Duodenal mucosa (tissue), 2 donors: ENCODE results near the gene NR2C2.

Source experiments
- H3K27ac ChIP-seq: one replicate; pipeline ENCODE4 v1.7.0; 2013; ENCODE audit warnings: low read depth, low read length
- H3K27me3 ChIP-seq, 2 donors: one replicate each; pipeline ENCODE4 v1.7.0; 2013; ENCODE audit warnings: low read length in 2 of 2, control low read depth in 1 of 2; ENCODE audit not compliant: insufficient read depth in 2 of 2, control insufficient read depth in 1 of 2
- H3K36me3 ChIP-seq, 2 donors: one replicate each; pipeline ENCODE4 v1.7.0; 2013; ENCODE audit warnings: low read length in 2 of 2, control low read depth in 1 of 2; ENCODE audit not compliant: insufficient read depth in 2 of 2, control insufficient read depth in 1 of 2
- H3K4me1 ChIP-seq, 2 donors: one replicate each; pipeline ENCODE4 v1.7.0; 2013; ENCODE audit warnings: low read length in 2 of 2, control low read depth in 1 of 2; ENCODE audit not compliant: insufficient read depth in 2 of 2, control insufficient read depth in 1 of 2
- H3K4me3 ChIP-seq, 2 donors: one replicate each; pipeline ENCODE4 v1.7.0; 2013; ENCODE audit warnings: low read length in 2 of 2, low read depth in 1 of 2
- H3K9ac ChIP-seq, 2 donors: one replicate each; pipeline ENCODE4 v1.7.0; 2013; ENCODE audit warnings: low read length in 2 of 2, low read depth in 1 of 2
- H3K9me3 ChIP-seq, 2 donors: one replicate each; pipeline ENCODE4 v1.7.0; 2013; ENCODE audit warnings: low read length in 2 of 2, control low read depth in 1 of 2; ENCODE audit not compliant: control insufficient read depth in 1 of 2

Gene NR2C2

GRCh38 chr3:14907043-14907966 is 40.1 kb upstream of the NR2C2 start:
- Histone ChIP-seq H3K4me1 (peaks cover 6 to 19% of the 10 kb centered on the region in 2 donors), H3K9me3 (peaks cover 3 to 7% of the 10 kb centered on the region in 2 donors), H3K27ac (no peak overlapping the region)

GRCh38 chr3:14909250-14909649 is 38.1 kb upstream of the NR2C2 start:
- H3K27me3 ChIP-seq, result no peaks in the 10 kb centered on the region
- H3K9ac ChIP-seq, result no peak overlapping the region
- no peak overlapping the region for H3K4me3 ChIP-seq
- H3K36me3 ChIP-seq, result peaks cover 16 to 17% of the 10 kb centered on the region in 2 donors
- peaks cover 6 to 19% of the 10 kb centered on the region in 2 donors for H3K4me1 ChIP-seq
- H3K9me3 ChIP-seq, result peaks cover 3 to 7% of the 10 kb centered on the region in 2 donors
- no peak overlapping the region for H3K27ac ChIP-seq

More at GRCh38 chr3:14907043-14907966, 40.1 kb upstream of the NR2C2 start:
- Histone ChIP-seq H3K9ac (no peak overlapping the region), H3K4me3 (no peak overlapping the region), H3K27me3 (no peaks in the 10 kb centered on the region), H3K36me3 (peaks cover 15 to 16% of the 10 kb centered on the region in 2 donors)

DNA sequence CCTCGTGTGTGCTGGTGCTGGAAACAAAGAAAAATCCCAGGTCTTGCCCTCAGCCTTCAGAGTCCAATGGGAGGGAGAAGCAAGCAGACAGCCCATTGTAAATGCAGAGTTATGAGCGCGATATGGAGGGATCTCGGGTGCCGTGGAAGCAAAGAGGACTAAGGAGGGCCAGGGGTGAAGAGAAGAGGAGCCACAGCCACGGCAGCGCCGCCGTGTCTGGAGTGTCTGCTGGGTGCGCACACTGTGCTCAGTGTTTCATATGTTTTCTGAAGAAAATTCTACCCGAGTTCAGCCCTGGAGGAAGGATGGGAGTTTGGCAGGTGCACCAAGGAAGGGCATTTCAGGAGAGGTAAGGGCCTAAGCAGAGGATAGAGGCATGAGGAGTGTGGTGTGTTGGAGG is 35.7 kb upstream of the NR2C2 start:
- no peak overlapping the region for H3K4me3 ChIP-seq
- H3K4me1 ChIP-seq, result peaks cover 6 to 15% of the 10 kb centered on the region in 2 donors

GRCh38 chr3:14913071-14913925 is 34.1 kb upstream of the NR2C2 start:
- Histone ChIP-seq H3K27me3 (no peaks in the 10 kb centered on the region), H3K4me1 (no peaks in the 10 kb centered on the region), H3K27ac (no peak overlapping the region), H3K9ac (no peak overlapping the region), H3K9me3 (no peaks in the 10 kb centered on the region), H3K4me3 (no peak overlapping the region), H3K36me3 (peaks cover 3 to 15% of the 10 kb centered on the region in 2 donors)

More for the DNA sequence above, 35.7 kb upstream of the NR2C2 start:
- H3K27me3 ChIP-seq, result no peaks in the 10 kb centered on the region
- H3K9me3 ChIP-seq, result no peaks in the 10 kb centered on the region
- H3K9ac ChIP-seq, result no peak overlapping the region
- no peak overlapping the region for H3K27ac ChIP-seq
- peaks cover 0 to 10% of the 10 kb centered on the region in 2 donors for H3K36me3 ChIP-seq

GRCh38 chr3:14913926-14914778 is 33.2 kb upstream of the NR2C2 start:
- Histone ChIP-seq H3K9me3 (no peaks in the 10 kb centered on the region), H3K4me3 (no peak overlapping the region), H3K27ac (no peak overlapping the region), H3K36me3 (peaks cover 4 to 15% of the 10 kb centered on the region in 2 donors), H3K9ac (no peak overlapping the region), H3K4me1 (no peaks in the 10 kb centered on the region), H3K27me3 (no peaks in the 10 kb centered on the region)

DNA sequence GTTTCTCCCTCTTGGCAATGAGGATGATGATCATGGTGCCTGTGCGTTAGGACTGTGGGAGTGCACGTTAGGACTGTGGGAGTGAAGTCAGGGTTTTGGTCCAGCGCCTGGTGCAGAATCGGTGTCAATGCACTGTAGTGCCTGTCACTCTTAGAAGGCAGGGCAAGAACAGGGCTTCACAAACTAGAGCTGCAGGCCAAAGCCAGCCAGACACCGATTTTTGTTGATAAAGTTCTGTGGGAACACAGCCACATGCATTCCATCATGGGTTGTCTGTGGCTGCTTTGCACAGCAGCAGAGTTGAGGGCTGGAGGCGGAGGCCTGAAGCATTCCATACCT is 32.6 kb upstream of the NR2C2 start:
- H3K9me3 ChIP-seq, result no peaks in the 10 kb centered on the region
- no peaks in the 10 kb centered on the region for H3K4me1 ChIP-seq
- no peak overlapping the region for H3K27ac ChIP-seq
- peaks cover 4 to 15% of the 10 kb centered on the region in 2 donors for H3K36me3 ChIP-seq
- no peak overlapping the region for H3K4me3 ChIP-seq
- H3K27me3 ChIP-seq, result no peaks in the 10 kb centered on the region
- no peak overlapping the region for H3K9ac ChIP-seq

- Histone ChIP-seq H3K27ac (no peak overlapping the region), H3K4me1 (peaks cover 0 to 4% of the 10 kb centered on the region in 2 donors), H3K4me3 (no peak overlapping the region), H3K36me3 (peaks cover 4 to 15% of the 10 kb centered on the region in 2 donors), H3K27me3 (no peaks in the 10 kb centered on the region), H3K9me3 (no peaks in the 10 kb centered on the region), H3K9ac (no peak overlapping the region)
These were observed 31.7 kb upstream of the NR2C2 start for GRCh38 chr3:14915636-14916222.

GRCh38 chr3:14918356-14918860 is 29.0 kb upstream of the NR2C2 start:
- H3K9me3 ChIP-seq, result no peaks in the 10 kb centered on the region
- no peak overlapping the region for H3K4me3 ChIP-seq
- H3K36me3 ChIP-seq, result peaks cover 4 to 8% of the 10 kb centered on the region in 2 donors
- no peak overlapping the region for H3K9ac ChIP-seq
- H3K27me3 ChIP-seq, result no peaks in the 10 kb centered on the region
- H3K27ac ChIP-seq, result no peak overlapping the region
- H3K4me1 ChIP-seq, result peaks cover 0 to 10% of the 10 kb centered on the region in 2 donors

GRCh38 chr3:14920536-14920935 is 26.8 kb upstream of the NR2C2 start:
- H3K27ac ChIP-seq, result no peak overlapping the region
- no peak overlapping the region for H3K9ac ChIP-seq
- H3K4me3 ChIP-seq, result no peak overlapping the region
- H3K27me3 ChIP-seq, result no peaks in the 10 kb centered on the region
- no peaks in the 10 kb centered on the region for H3K9me3 ChIP-seq
- peaks cover 0 to 10% of the 10 kb centered on the region in 2 donors for H3K4me1 ChIP-seq
- peaks cover 4 to 8% of the 10 kb centered on the region in 2 donors for H3K36me3 ChIP-seq
